Transverse colon (tissue), 4 donors: ENCODE data around the gene MDN1. TPM values are rescaled to one million over a fixed set of nuclear protein-coding genes. Genes with fewer than 3 reads are reported as not detected.
"Not testable (repeated sequence)": the region's sequence is repeated elsewhere in the genome, so short reads cannot be mapped to it uniquely, and the experiment has no call there.

Experiments used
- DNase-seq: peaks from one replicate; pipeline ENCODE4 v3.0.0-alpha.2; 2019
- H3K27ac ChIP-seq, 4 donors: fragments of 200-600 bp; sonication (generic); 2 replicates each; pipeline ENCODE4 v1.5.1; 2016 to 2018; ENCODE audit warnings: inconsistent platforms in 4 of 4
- H3K27me3 ChIP-seq: fragments of 200-600 bp; sonication (generic); 2 replicates; pipeline ENCODE4 v1.5.1; 2017; ENCODE audit warnings: inconsistent platforms
- H3K36me3 ChIP-seq, 4 donors: fragments of 200-600 bp; sonication (generic); 2 replicates each; pipeline ENCODE4 v1.5.1; 2017 to 2019; ENCODE audit warnings: inconsistent platforms in 4 of 4
- H3K4me1 ChIP-seq, 4 donors: fragments of 200-600 bp; sonication (generic); 2 replicates each; pipeline ENCODE4 v1.5.1; 2017 to 2020; ENCODE audit warnings: inconsistent platforms in 4 of 4
- H3K4me3 ChIP-seq, 4 donors: fragments of 200-600 bp; sonication (generic); 1 replicate in 1 of 4; 2 replicates in 3 of 4; pipeline versions ENCODE4 v1.5.1 to v1.6.1; 2017 to 2019; ENCODE audit warnings: inconsistent platforms in 4 of 4
- H3K9me3 ChIP-seq, 2 donors: fragments of 200-600 bp; sonication (generic); 2 replicates each; pipeline ENCODE4 v1.5.1; 2017 to 2019; ENCODE audit warnings: inconsistent platforms in 2 of 2
- CTCF ChIP-seq, 5 experiments: fragments of 200-600 bp in 3 of 5; fragments of 450-650 bp in 2 of 5; sonication (generic) in 3 of 5; IDR thresholded peaks; 1 replicate in 2 of 5; 2 replicates in 3 of 5; pipeline ENCODE4 v1.5.1; 2016 to 2017; ENCODE audit warnings: antibody characterized with exemption in 5 of 5, inconsistent platforms in 3 of 5, mild to moderate bottlenecking in 2 of 5, moderate library complexity in 1 of 5
- EP300 ChIP-seq: sonication (generic); formaldehyde crosslinking; IDR thresholded peaks from one replicate; pipeline ENCODE4 v1.6.1; 2017; ENCODE audit warnings: antibody characterized with exemption, low read depth
- POLR2A ChIP-seq: fragments of 450-650 bp; IDR thresholded peaks from one replicate; pipeline ENCODE4 v1.6.1; 2016; ENCODE audit warnings: antibody characterized with exemption, mild to moderate bottlenecking, moderate library complexity
- POLR2AphosphoS5 ChIP-seq, 3 donors: sonication (generic); formaldehyde crosslinking; IDR thresholded peaks; one replicate each; pipeline ENCODE4 v1.6.1; 2016; ENCODE audit warnings: antibody characterized with exemption in 3 of 3
- WGBS, 2 donors: methylation state at CpG; one replicate each; pipeline ENCODE4 v1.1.5; 2018; ENCODE audit warnings: low coverage in 1 of 2; 5-methylcytosine and 5-hydroxymethylcytosine counted together
- in situ Hi-C, 4 donors: fragments of 200-750 bp; cut with MboI; loops; one replicate each; pipeline versions ENCODE4 v1.15.0 to v1.15.1; 2017; ENCODE audit warnings: low sequenced_read_pairs in 3 of 4, low pct_ligation_motif_present in 1 of 4, low pct_unique_long_range_greater_than_20kb in 1 of 4
- intact Hi-C: fragments of 100-400 bp; cut with DNase I; formaldehyde crosslinking; loops from one replicate; pipeline ENCODE4 v1.15.1; 2023; ENCODE audit warnings: low total_unique reads
- total RNA-seq, 4 donors: library from RNA; depleted of rRNA; stranded (reverse); fragments of >200 nt; gene quantifications; one replicate each; pipeline ENCODE4 v1.1.0, GENCODE V29; 2016

Gene MDN1
- total RNA-seq, 4 donors from 2014 or later: 16.8 to 30.8 (median 24.0) TPM

DNA sequence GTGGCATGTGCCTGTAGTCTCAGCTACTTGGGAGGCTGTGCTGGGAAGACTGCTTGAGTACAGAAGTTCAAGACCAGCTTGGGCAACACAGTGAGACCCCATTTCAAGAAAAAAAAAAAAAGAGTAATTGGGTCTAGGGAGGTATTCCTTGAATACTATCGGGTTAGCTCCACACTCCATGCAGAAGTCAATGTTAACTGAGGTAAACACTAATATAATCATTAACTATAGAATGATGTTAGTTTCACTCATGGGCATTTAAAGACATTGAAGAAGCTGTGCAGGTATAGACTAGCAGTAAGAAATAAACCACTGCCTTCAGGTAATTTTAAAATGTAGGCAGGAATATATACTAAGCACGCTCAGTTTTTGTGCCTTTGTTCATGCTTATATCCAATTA is 32.6 kb downstream of the MDN1 start:
- WGBS, 2 donors: 65 to 85% methylated on average over 2 of the region's 2 CpGs
- DNase-seq: no peak
- Histone ChIP-seq H3K9me3 (no peaks in the 10 kb centered on the region), H3K36me3 (peaks cover 0 to 40% (median 17%) of the 10 kb centered on the region in 4 donors), H3K4me3 (no peak overlapping the region), H3K4me1 (no peaks in the 10 kb centered on the region), H3K27ac (no peak overlapping the region), H3K27me3 (no peaks in the 10 kb centered on the region)
- intact Hi-C loops: no loop called here
- TF ChIP-seq EP300 (no peak), CTCF (IDR thresholded peaks at IDR 0.05) (no peak), POLR2AphosphoS5 (IDR thresholded peaks at IDR 0.05) (no peak), POLR2A (no peak)
- in situ Hi-C loops: no loop called here

- intact Hi-C loops: no loop called here
- no peaks in the 10 kb centered on the region for H3K9me3 ChIP-seq
- no peak overlapping the region for H3K4me3 ChIP-seq
- in situ Hi-C loops: no loop called here
- peaks cover 0 to 52% (median 24%) of the 10 kb centered on the region in 4 donors for H3K36me3 ChIP-seq
- no peak for DNase-seq
- no peaks in the 10 kb centered on the region for H3K4me1 ChIP-seq
- TF ChIP-seq POLR2AphosphoS5 (IDR thresholded peaks at IDR 0.05) (no peak), POLR2A (no peak)
- H3K27ac ChIP-seq: no peak overlapping the region
- WGBS, 2 donors: 98% methylated on average over 6 of the region's 6 CpGs
- no peaks in the 10 kb centered on the region for H3K27me3 ChIP-seq
These were observed 34.8 kb downstream of the MDN1 start for GRCh38 chr6:89784838-89785237.

- H3K36me3 ChIP-seq: peaks cover 0 to 52% (median 26%) of the 10 kb centered on the region in 4 donors
- H3K27me3 ChIP-seq, H3K4me3 ChIP-seq, in situ Hi-C loops, intact Hi-C loops, H3K27ac ChIP-seq, H3K4me1 ChIP-seq, H3K9me3 ChIP-seq, DNase-seq: not testable (repeated sequence)
- 95 to 96% methylated on average over 7 of the region's 7 CpGs for WGBS, 2 donors
These were observed 36.3 kb downstream of the MDN1 start for GRCh38 chr6:89783293-89783692.

GRCh38 chr6:89782222-89782621 is 37.4 kb downstream of the MDN1 start:
- Histone ChIP-seq H3K27ac (no peak overlapping the region), H3K9me3 (no peaks in the 10 kb centered on the region), H3K36me3 (peaks cover 0 to 52% (median 26%) of the 10 kb centered on the region in 4 donors), H3K4me1 (no peaks in the 10 kb centered on the region), H3K4me3 (no peak overlapping the region), H3K27me3 (no peaks in the 10 kb centered on the region)
- in situ Hi-C loops (no loop called here), intact Hi-C loops (no loop called here)
- WGBS, 2 donors: 89 to 96% methylated on average over 1 of the region's 1 CpG
- no peak for DNase-seq
- TF ChIP-seq POLR2A: no peak
- TF ChIP-seq POLR2AphosphoS5 (IDR thresholded peaks at IDR 0.05): no peak
- no peak for TF ChIP-seq EP300
- no peak for TF ChIP-seq CTCF (IDR thresholded peaks at IDR 0.05)

DNA sequence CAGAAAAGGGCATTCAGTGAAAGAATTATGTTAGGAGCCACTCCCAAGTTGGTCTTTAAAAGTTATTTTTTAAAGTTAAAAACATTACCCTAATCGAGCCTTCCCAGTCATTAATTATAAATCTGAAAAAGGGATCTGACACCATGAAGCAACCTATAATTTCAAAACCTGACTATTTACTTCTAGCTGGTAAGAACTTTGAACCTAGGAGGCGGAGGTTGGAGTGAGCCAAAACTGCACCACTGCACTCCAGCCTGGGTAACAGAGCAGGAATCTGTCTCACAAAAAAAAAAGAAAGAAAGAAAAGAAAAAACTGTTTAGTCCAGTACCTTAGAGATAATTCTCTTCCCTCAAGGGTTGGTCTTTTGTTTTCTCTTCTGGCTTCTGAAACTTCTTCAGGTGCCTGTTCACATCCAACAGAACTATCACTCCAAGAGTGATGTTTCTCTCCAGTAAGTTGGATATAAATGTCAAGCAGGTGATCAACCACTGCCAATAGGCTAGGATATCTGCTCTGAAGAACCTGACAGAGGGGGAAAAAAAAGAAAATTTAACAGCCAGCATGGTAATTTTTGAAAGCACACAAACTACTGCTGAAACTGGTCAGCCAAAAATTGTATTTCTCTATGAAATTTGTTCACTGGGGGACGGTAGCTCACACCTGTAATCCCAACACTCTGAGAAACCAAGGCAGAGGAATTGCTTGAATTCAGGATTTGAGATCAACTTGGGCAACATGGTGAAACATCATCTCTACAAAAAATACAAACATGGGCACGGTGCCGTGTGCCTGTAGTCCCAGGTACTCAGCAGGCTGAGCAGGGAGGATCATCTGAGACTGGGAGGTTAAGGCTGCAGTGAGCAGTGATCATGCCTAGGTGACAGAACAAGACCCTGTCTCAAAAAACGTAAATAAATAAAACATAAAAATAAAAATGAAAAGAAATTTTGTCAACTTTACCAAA is 38.2 kb downstream of the MDN1 start:
- H3K4me1 ChIP-seq: no peaks in the 10 kb centered on the region
- no peaks in the 10 kb centered on the region for H3K27me3 ChIP-seq
- in situ Hi-C loops: no loop called here
- H3K36me3 ChIP-seq: peaks cover 0 to 52% (median 26%) of the 10 kb centered on the region in 4 donors
- WGBS, 2 donors: 96 to 100% methylated on average over 3 to 6 of the region's 6 CpGs
- no peak overlapping the region for H3K4me3 ChIP-seq
- no peak for TF ChIP-seq POLR2A
- no peak for TF ChIP-seq EP300
- no peak for TF ChIP-seq POLR2AphosphoS5 (IDR thresholded peaks at IDR 0.05)
- no peak for TF ChIP-seq CTCF (IDR thresholded peaks at IDR 0.05)
- intact Hi-C loops: no loop called here
- H3K27ac ChIP-seq: no peak overlapping the region
- H3K9me3 ChIP-seq: no peaks in the 10 kb centered on the region
- no peak for DNase-seq
